Epidermal melanocyte (primary cell): ENCODE measurements around the gene LRRC32.

Source experiments
- DNase-seq: peaks from one replicate; pipeline ENCODE4 v3.0.0; 2011; ENCODE audit warnings: low spot score; ENCODE audit not compliant: insufficient read length

LRRC32 gene, protein sequence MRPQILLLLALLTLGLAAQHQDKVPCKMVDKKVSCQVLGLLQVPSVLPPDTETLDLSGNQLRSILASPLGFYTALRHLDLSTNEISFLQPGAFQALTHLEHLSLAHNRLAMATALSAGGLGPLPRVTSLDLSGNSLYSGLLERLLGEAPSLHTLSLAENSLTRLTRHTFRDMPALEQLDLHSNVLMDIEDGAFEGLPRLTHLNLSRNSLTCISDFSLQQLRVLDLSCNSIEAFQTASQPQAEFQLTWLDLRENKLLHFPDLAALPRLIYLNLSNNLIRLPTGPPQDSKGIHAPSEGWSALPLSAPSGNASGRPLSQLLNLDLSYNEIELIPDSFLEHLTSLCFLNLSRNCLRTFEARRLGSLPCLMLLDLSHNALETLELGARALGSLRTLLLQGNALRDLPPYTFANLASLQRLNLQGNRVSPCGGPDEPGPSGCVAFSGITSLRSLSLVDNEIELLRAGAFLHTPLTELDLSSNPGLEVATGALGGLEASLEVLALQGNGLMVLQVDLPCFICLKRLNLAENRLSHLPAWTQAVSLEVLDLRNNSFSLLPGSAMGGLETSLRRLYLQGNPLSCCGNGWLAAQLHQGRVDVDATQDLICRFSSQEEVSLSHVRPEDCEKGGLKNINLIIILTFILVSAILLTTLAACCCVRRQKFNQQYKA

DNA sequence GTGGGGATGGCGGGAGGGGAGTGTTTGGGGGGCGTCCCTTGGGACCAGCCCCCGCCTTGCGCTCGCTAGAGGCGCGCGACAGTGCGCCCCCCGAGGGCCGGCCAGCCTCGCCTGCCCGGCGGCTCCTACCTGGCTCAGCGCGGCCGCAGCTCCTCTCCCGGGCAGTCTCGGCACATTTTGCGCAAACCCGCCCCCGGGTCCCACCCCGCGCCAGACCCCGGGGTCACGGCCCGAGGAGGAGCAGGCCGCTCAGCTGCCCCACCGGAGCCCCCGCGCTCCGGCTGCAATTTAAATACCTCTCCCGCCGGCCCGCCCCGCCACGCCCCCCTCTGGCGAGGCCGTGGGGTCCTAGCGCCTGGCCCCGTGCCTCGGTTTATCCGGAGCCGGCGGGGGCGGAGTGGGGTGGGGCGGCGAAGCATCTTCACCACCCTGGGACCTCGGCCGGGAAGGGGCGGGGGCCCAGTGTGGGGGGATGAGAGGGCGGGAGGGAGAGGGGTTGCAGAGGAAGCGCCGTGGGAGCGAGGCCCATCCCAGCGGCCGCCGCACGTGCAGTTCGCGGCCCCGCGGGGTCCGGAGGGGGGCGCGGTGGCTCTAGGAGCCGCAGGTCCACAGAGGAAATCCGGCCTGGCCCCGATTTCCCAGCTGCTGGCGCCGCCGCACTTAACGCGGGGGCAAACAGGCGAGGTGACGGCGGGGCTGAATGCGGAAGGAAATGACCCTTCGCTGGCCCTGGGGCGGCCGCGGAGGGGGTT lies at the start of gene LRRC32:
Gene LRRC32, minus strand, starts transcription at position 263 of the 752 bp plus-strand sequence. CDS start 4,793 bp downstream, outside the sequence.
- no peak for DNase-seq

- DNase-seq = no peak
Observed at GRCh38 chr11:76719686-76720085, 49.1 kb upstream of the LRRC32 start.

DNA sequence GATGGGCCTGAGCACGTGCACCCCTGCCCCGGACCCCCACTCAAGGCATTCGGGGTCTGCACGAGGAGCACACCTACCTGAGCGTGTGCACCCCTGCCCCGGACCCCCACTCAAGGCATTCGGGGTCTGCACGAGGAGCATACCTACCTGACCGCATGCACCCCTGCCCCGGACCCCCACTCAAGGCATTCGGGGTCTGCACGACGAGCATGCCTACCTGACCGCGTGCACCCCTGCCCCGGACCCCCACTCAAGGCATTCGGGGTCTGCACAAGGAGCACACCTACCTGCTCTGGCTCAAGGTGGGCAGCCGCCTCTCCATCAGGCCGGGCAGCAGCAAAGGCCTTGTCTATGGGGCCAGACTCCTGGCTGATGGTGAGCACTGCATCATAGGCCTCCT lies 48.7 kb upstream of the LRRC32 start:
- no peak for DNase-seq

DNA sequence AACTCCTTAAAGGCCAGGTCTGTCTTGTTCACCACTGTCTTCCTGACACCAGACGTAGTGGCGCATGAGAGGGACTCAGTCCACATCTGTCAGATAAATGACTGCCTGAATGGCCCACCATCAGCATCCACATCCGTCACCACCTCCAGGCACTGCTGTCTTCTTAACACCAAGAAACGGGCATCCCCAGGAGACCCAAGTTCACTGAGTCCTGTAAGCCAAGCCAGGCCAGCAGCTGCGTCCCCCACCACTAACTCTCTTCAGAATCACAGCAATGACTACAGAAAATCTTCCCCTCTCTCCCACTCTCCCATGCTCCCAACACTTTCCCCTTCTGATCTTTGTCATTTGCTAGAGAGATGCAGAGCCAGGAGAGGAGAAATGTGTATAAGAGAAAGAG lies 47.3 kb upstream of the LRRC32 start:
- DNase-seq = no peak

DNA sequence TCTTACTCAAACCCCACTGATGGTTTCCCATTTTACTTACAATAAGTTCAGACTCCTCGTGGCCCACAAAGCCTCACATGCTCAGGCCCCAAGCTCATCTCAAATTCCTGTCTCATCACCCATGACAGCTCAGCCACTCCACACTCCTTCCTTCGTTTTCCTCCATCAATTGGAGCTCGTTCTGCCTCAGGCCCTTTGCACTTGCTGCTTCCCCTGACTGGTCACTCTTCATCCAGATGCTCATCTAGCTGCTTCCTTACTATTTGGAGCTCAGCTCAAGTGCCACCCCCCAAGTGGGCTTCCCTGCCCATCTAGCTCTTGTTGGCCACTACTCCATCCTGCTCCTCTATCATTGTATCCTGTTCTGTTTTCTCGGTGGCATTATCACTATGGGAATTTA lies 46.8 kb upstream of the LRRC32 start:
- no peak for DNase-seq

DNA sequence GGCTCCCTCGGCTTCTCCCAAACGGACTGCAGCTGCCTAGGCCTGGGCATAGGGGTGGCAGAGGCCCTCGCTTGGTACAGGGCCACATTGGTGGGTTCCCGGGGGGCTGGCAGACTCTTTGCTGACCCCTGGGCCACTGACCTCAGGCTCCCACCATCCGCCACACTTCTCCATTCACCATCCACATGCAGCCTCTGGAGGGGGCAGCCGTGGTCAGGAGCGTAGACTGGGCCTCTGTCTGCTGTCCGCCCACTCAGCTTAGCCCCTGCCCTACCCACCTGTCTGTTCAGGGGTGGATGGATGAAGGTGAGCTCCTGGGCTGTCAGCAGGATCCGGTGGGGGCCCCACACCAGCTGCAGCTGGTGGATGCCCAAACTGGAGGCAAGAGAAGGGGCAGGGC lies 45.7 kb upstream of the LRRC32 start:
- DNase-seq = no peak

GRCh38 chr11:76714493-76714892 lies 43.9 kb upstream of the LRRC32 start:
- no peak for DNase-seq

DNA sequence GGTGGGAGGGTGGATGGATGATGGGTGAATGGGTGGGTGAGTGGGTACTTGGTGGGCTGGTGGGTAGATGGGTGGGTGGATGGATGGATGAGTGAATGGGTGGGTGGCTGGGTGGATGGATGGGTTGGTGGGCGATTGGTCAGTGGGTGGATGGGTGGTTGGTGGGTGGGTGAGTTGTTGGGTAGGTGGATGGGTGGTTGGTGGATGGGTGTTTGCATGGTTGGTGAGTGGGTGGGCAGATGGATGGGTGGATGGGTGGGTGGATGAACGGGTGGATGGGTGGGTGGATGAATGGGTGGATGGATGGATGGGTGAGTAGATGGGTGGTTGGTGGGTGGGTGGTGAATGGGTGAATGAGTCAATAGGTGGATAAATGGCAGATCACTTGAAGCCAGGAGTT lies 43.0 kb upstream of the LRRC32 start:
- no peak for DNase-seq

DNA sequence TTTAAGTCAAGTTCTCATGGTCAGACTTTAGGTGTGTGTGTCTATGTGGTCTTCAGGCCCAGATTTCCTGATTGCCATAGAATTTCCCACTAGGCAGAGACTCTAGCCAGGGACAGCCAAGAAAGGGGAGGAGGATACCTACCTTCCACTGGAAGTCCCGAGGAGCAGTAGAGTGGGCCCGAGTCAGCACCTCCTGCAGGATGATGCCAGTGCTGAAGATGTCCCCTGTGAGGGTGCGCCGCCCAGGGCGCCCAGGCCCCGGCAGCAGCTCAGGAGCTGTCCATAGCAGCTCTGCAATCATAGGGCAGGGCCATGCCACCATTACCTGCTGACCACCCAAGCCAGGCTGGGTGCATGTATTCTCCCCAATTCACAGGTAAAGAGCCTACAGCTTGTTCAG lies 41.6 kb upstream of the LRRC32 start:
- DNase-seq = no peak

- DNase-seq = no peak
Observed at GRCh38 chr11:76709756-76710155, 39.2 kb upstream of the LRRC32 start.

DNA sequence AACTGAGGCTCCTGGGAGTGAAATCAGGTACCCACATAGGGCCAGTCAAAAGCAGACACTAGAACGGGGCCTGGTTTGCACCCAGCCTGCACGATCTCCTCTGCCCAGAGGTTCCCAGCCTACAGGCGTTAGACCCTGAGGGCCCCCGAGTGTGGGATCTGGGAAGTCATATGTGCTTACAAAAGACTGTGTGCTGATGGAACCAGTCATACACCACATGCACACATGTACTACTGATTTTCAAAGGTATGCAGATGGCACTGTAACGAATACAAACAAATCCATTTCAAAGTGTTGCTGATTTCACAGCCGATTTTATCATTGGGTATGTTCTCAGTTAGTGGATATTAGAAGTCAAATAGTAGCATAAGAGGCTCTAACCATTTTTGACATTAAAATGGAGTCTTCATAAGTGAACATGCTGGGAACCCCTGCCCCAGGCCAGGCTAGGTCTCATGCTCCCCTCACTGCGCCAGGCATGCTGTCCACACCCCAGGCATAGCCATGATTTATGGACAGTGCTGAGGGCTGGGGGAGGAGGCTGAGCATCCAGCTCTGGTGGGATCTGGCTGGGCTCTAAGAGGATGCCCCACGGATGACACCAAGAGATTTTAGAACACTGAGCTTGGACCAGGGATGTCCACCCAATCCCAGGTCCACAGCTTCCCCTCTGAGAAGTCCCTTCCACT lies 38.6 kb upstream of the LRRC32 start:
- DNase-seq = no peak

- DNase-seq = no peak
Observed at GRCh38 chr11:76707293-76707825, 36.8 kb upstream of the LRRC32 start.

DNA sequence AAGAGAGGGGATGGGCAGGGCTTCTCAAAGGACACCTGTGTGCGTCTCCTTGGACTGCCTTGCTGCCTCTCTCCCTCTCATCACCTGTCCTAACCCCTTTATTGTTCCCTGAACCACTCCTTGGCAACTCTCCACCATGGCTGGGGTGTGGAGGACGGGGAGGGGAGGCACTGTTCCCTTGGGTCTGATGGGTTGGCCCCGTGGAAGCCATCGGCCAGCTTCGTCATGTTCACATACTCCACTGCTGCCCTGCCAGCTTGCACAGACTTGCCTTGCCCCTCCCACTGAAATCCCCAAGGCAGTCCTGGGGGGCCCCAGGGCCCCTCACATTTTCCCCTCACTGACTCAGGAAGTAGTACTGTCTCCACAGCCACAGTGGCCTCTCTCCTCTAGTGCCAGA lies 36.1 kb upstream of the LRRC32 start:
- DNase-seq = no peak

DNA sequence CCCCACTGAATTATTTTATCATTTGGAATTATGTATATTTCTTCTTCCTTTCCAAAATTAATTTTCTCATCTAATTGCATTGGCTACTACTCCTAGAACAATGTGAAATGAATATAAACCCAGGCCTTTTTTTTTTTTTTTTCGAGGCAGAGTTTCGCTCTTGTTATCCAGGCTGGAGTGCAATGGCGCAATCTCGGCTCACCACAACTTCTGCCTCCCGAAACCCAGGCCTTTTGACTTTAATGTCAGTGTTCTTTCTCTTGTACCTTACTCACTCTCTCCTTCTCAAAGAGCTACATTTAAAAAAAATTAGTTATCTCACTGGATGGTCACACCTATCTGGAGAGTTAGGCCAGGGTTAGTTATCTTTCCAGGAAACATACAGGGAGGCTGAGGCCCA lies 35.3 kb upstream of the LRRC32 start:
- no peak for DNase-seq

DNA sequence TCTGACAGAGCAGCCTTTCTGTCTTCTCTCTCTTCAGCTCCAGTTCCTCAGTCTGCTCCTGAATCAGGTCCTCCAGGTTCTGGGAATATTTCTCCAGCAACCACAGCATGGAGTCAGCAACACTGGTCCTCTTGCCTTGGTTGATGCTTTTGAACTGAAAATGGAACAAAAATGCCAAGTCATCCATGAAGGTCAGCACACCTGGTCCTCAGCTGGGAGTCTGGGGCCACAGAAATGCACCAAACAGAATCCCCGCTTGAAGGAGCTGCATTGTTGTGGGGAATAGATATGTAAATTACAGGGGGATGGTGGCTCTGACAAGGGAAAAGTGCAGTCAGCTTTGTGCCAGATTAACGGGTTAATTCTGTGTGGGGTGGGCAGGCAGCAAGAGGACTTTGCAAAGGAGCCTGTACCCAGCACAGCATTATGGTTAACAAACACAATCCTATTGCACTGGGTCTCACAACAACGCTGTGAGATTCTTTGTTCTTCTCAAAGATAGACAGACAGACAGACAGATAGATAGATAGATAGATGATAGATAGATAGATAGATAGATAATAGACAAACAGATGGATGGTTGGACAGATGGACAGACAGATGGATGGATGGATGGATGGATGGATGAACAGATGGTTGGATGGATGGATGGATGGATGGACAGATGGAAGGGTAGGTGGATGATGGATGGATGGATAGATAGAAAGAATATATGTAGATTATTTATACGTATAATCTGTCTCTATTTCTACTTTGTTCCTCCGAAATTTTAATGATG lies 33.8 kb upstream of the LRRC32 start:
- no peak for DNase-seq

DNA sequence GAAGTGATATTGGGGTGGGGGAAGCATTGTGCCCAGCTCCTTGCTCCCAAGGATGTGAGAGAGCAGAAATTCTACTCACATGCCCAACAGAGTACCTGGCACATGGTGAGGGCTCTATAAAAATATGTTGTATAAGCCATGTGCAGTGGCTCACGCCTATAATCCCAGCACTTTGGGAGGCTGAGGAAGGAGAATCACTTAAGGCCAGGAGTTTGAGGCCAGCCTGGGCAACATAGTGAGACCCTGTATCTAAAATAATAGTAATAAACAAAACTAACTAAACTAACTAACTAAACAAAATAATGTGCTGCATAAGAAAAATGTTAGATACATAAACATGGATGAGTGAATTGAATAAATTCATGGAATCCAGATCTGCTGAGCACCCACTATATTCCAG lies 33.2 kb upstream of the LRRC32 start:
- DNase-seq = no peak

DNA sequence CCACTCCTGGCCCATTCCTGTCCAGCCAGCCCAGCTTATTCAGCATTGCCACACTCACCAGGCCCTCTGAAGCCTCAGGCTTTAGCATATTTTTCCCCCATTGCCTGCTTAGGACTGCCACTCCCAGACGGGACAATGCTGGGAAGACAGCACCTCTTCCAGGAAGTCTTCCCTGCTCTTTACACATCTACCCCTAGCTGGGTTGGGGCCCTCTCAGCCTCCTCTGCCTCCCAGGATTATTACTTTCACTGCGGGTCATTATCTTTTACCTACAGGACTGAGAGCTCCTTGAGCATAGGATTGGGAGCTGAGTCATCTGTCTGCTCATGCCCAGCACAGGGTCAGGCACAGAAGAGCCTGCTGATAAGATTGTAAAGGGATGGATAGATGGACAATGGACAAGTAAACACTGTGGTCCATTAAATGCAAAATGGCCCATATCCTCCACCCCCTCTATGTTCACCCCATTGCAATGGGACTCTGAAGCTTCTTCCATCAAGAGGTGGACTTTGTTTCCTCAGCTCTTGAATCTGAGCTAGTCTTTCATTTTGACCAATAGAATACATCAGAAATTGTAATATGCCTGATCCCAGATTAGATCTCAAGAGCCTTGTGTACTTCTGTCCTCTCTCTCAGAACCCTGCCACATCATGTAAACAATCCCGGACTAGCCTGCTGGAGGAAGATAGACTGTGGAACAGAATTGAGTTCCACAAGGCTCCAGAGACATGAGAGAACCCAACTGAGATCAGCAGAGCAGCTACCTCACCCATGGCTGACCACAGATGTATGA lies 32.0 kb upstream of the LRRC32 start:
- DNase-seq = no peak

GRCh38 chr11:76701294-76702040 lies 30.9 kb upstream of the LRRC32 start:
- peak; percentile 34 for DNase-seq
